Globus pallidus (tissue), 1 donor: ENCODE data around the gene CACNA1D.
A peak's percentile ranks its signal among the peaks of the same experiment; 100 is the strongest.

ENCODE experiments used
- DNase-seq: peaks from one replicate; pipeline ENCODE4 v3.0.0-alpha.2; 2015; ENCODE audit warnings: low spot score

CACNA1D gene

GRCh38 chr3:53824795-53825194 lies 330.4 kb downstream of the CACNA1D start:
- DNase-seq, result no peak

DNA sequence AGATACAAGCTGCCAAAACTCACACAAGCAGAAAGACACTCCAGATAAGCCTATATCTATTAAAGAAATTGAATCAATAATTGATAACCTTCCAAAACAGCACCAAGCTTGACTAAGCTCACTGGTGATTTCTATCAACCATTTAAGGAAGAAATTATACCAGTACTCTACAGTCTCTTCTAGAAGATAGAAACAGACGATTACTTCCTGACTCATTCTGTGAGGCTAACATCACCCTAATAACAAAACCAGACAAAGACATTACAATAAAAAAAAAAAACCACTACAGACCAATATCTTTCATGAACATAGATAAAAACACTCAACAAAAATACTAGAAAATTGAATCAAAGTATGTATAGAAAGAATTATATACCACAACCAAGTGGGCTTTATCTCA lies 331.6 kb downstream of the CACNA1D start:
- DNase-seq, result no peak

- no peak for DNase-seq
These were observed 334.2 kb downstream of the CACNA1D start for GRCh38 chr3:53828581-53828980.

GRCh38 chr3:53829605-53830004 lies 335.2 kb downstream of the CACNA1D start:
- DNase-seq, result no peak

GRCh38 chr3:53830944-53831343 lies 336.5 kb downstream of the CACNA1D start:
- DNase-seq, result no peak

DNA sequence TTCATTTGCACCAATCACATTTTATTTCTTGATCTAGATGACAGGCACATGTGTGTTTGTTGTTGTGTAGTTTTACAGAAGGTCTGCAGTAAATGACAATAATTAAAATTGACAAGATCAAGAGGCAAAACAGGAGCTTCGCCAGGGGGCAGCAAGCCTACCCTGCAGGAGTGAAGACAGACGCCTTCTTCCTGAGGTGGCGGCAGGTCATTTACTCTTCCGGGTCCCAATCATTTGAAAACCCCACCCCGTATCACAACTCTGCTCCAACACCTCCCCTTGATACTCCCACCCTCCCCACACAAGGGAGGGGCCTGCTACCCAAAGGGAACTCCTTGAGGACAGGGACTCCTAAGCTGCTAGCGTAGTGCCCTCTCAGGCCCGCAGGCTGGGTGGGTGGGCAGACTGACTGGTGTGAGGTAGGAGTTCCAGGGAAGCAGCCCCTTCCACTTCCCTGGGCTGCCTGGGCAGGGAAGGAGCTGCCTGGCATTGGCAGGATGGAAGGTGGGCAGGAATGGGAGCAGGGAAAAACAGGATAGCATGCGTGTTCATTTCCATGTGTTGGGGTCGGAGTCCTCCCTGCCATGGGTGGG lies 338.7 kb downstream of the CACNA1D start:
- DNase-seq, result no peak

DNA sequence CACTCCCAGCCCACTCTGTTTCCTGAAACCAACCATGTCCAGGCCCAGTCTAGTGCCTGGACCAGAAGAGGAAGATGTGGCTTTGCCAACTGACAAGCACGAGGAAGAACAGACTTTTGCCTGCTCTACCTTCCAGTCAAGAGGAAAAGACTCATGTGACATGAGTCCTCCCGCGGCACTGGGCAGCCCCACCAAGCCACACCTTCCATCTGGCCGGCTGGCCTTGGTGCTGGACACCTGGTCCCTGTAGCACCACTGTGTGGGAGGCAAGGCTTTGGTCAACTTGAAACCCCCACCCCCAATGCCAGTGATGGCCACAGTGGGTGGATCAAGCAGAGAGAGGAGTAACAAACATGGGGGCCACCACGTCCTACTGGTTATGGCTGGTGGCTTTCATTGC lies 339.3 kb downstream of the CACNA1D start:
- no peak for DNase-seq

GRCh38 chr3:53834429-53835095 lies 340.2 kb downstream of the CACNA1D start:
- no peak for DNase-seq

GRCh38 chr3:53835257-53835656 lies 340.8 kb downstream of the CACNA1D start:
- no peak for DNase-seq

DNA sequence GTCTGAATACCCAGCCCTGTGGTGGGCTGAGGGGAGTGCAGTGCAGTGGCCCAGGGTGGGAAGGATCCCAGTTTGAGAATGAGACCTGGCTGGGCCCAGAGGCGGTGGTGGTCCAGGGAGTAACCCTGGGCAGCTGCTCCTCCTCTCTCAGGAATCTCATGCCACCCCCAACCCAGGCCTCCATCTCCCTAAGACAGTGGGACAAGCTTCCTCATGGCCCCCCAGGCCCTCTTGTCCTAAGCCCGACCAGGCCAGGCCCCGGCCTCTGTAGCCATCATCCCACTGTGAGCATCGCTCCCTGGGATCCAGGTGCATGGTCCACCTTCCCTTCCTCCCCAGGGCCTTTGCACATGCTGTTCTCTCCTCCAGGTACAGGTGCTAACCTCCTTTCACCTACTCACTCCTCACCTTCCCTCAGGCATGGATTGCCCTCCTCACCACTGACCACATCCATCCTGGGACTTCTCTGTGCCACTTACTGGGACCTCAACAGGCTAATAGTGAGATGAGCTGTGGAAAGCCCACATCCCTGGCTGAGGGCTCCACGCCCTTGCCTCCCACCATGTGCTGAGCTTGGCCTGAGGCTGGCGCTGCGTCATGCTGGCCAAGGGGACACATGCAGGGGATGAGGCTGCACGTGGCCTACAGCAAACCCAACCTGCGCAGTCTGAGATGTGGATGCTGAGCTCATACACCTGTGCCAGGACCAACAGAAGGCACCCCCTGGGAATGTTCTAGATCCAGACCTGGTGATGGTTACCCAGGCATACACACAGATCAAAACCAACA lies 341.9 kb downstream of the CACNA1D start:
- no peak for DNase-seq

- no peak for DNase-seq
These were observed 342.9 kb downstream of the CACNA1D start for GRCh38 chr3:53837331-53837730.

- no peak for DNase-seq
These were observed 346.9 kb downstream of the CACNA1D start for GRCh38 chr3:53841296-53841695.

- DNase-seq, result peak; percentile 95
These were observed 348.2 kb downstream of the CACNA1D start for GRCh38 chr3:53842436-53843194.

GRCh38 chr3:53843195-53844177 lies 349.1 kb downstream of the CACNA1D start:
- DNase-seq, result peak; percentile 53

- DNase-seq, result peak; percentile 57
These were observed 350.1 kb downstream of the CACNA1D start for GRCh38 chr3:53844262-53845102.

GRCh38 chr3:53845103-53845880 lies 350.9 kb downstream of the CACNA1D start:
- peak; percentile 60 for DNase-seq

- no peak for DNase-seq
These were observed 351.4 kb downstream of the CACNA1D start for GRCh38 chr3:53845881-53846133.

DNA sequence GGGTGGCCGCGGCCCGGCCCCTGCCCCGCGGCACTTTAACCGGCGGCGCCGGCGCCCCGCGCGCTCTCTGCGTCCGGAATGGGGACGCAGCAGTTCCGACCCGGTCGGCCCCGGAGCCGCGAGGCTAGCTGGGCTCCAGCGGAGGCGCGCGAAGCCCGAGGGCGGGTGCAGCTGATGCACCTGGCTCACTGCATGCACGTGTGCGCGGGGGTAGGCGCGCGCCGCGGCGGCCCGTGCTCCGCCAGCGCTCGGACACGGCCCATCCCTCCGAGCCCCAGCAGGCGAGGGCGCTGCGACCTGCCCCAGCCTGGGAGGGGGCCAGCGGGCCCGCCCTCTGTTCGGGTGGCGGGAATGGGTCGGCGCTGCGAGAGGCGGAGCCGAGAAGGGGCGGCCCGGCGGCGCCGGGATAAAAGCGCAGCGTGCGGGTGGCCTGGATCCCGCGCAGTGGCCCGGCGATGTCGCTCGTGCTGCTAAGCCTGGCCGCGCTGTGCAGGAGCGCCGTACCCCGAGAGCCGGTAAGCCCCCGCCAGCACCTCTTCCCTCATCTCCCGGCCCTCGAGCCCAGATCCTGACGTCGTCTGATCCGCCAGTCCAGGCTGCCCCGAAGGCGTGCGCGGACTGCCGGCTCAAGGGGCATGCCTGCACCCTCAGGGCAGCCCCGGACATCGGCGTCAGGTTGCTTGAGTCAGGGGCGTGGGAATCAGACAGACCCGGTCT lies 351.9 kb downstream of the CACNA1D start, which contains the start of the genes CHDH and IL17RB:
TSS of gene CHDH (minus strand) at position 286 of the 717 bp plus-strand sequence. CDS start 22,411 bp downstream, outside the sequence.
TSS of gene IL17RB (plus strand) at position 435 of the 717 bp plus-strand sequence. CDS start at position 456, 21 bp downstream.
- DNase-seq, result peak; percentile 78

DNA sequence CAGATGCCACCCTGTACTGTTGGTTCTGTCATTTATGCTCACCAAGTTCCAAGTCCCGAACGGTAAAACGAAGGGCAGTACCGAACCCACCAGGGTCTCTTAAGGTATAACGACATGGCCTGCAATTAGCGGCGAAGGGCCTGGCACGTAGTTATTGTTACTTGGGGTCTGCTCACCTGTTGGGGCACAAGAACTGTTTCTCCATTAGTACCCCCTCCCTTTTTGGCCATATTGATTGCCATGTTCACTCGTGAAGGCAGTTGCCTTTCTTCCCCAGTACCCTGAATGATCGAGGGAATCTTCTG lies 352.4 kb downstream of the CACNA1D start:
- DNase-seq, result no peak
